NT2/D1 (cell line): ENCODE results near the gene TTLL1.

ENCODE experiments used
- SUZ12 ChIP-seq: IDR thresholded peaks from 2 replicates; pipeline ENCODE4 v1.6.1; 2011; ENCODE audit not compliant: insufficient read length, insufficient read depth; ENCODE audit errors: extremely low read depth
- YY1 ChIP-seq: IDR thresholded peaks from 2 replicates; pipeline ENCODE4 v1.6.1; 2011; ENCODE audit not compliant: insufficient read length, insufficient read depth
- ZNF274 ChIP-seq: IDR thresholded peaks from 2 replicates; pipeline ENCODE4 v1.6.1; 2011; ENCODE audit warnings: mild to moderate bottlenecking, low read depth, low read length

DNA sequence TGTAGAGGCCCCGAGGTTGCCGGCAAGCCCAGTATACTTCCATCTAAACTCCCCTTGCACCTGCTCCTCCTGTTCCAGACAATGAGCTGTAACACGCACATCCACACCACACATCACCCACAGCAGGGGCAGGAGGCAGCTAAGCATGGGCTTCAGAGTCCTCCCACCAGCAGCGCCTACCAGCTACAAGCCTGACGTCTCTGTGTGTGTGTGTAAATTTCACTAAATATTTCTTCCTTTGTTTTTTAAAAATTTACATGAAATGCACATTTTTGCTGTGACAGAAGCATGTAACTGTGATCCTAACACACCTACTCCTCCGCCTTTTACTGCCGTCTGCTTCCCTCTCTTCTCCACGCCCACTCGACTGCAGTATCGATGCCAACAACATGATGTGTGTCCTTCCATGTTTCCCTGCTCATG is 44.9 kb downstream of the TTLL1 start:
- no peak for TF ChIP-seq SUZ12
- TF ChIP-seq ZNF274, result no peak
- TF ChIP-seq YY1, result no peak
